ENCODE measurements around the gene IFNL2. TPM values are rescaled to one million over a fixed set of nuclear protein-coding genes. Genes with fewer than 3 reads are reported as not detected.
"Not testable (repeated sequence)": the region's sequence is repeated elsewhere in the genome, so short reads cannot be mapped to it uniquely, and the experiment has no call there.

IFNL2 gene
- total and polyA plus RNA-seq, 2 of the 4 experiments (the other 2 are of a cell fraction): not detected

- H3K56ac ChIP-seq (ENCODE audit: extremely low read depth, insufficient read depth, low read length); H2BK15ac ChIP-seq (ENCODE audit: low read depth, low read length); H4K5ac ChIP-seq (ENCODE audit: low read depth, low read length); H4K20me1 ChIP-seq (ENCODE audit: insufficient read depth, low read length); H3K14ac ChIP-seq (replicated peaks; ENCODE audit: low read depth, low read length); H2AK9ac ChIP-seq (replicated peaks; ENCODE audit: low read depth, low read length, poor library complexity); in situ Hi-C loops (cut with MboI; ENCODE audit: low sequenced_read_pairs); H2AK5ac ChIP-seq (ENCODE audit: low read depth, low read length); H2BK5ac ChIP-seq (ENCODE audit: low read depth, low read length, poor library complexity, severe bottlenecking); H3K36me3 ChIP-seq (ENCODE audit: control insufficient read depth, insufficient read depth, low read length); H3K9me3 ChIP-seq (ENCODE audit: control insufficient read depth, insufficient read depth, low read length); H4K91ac ChIP-seq (ENCODE audit: insufficient read depth, low read depth, low read length); H3K4me2 ChIP-seq (ENCODE audit: low read depth, low read length); H3K4ac ChIP-seq (ENCODE audit: low read depth, low read length); H3K4me3 ChIP-seq (ENCODE audit: insufficient read depth, low read depth, low read length); H4K8ac ChIP-seq (ENCODE audit: low read depth in 2 of 2, low read length in 2 of 2); H2BK120ac ChIP-seq (ENCODE audit: low read depth, low read length); BruUV-seq (replicated peaks); H3K9me1 ChIP-seq (ENCODE audit: insufficient read depth, low read length); H3K9ac ChIP-seq (ENCODE audit: low read depth, low read length); H3K4me1 ChIP-seq (ENCODE audit: control insufficient read depth, insufficient read depth, low read length); intact Hi-C loops (cut with micrococcal nuclease); CTCF ChIA-PET; H3K27ac ChIP-seq (ENCODE audit: insufficient read depth, low read length); H2AFZ ChIP-seq (replicated peaks; ENCODE audit: low read length, poor library complexity); H3K18ac ChIP-seq (ENCODE audit: low read depth, low read length); H2BK20ac ChIP-seq (ENCODE audit: low read depth, low read length); H3K23ac ChIP-seq (ENCODE audit: low read depth, low read length); ATAC-seq (ENCODE audit: low read depth); DNase-seq; POLR2A ChIA-PET (ENCODE audit: unreplicated experiment); H3K79me1 ChIP-seq (ENCODE audit: low read depth in 1 of 2, low read length in 2 of 2); dilution Hi-C loops (cut with HindIII; ENCODE audit: low sequenced_read_pairs, unreplicated experiment): not testable (repeated sequence)
- peaks cover 50% of the 10 kb centered on the region for H3K27me3 ChIP-seq (ENCODE audit: control insufficient read depth, insufficient read depth, low read length)
- WGBS, 2 experiments (ENCODE audit: extremely low coverage in 2 of 2, insufficient read length in 1 of 2): no CpG with 5 or more reads among the region's 7 CpGs
Measured at GRCh38 chr19:39309305-39309670, 41.1 kb downstream of the IFNL2 start.
